Measurements from ENCODE around the gene PDE4B.
A peak's percentile ranks its signal among the peaks of the same experiment; 100 is the strongest.
"Not testable (repeated sequence)": the region's sequence is repeated elsewhere in the genome, so short reads cannot be mapped to it uniquely, and the experiment has no call there.

PDE4B gene

GRCh38 chr1:66069976-66070876 lies 277.5 kb downstream of the PDE4B start:
- DNase-seq, result no peak

- no peak for DNase-seq
These were observed 280.7 kb downstream of the PDE4B start for GRCh38 chr1:66073388-66073787.

- DNase-seq, result no peak
These were observed 281.5 kb downstream of the PDE4B start for GRCh38 chr1:66074147-66074546.

DNA sequence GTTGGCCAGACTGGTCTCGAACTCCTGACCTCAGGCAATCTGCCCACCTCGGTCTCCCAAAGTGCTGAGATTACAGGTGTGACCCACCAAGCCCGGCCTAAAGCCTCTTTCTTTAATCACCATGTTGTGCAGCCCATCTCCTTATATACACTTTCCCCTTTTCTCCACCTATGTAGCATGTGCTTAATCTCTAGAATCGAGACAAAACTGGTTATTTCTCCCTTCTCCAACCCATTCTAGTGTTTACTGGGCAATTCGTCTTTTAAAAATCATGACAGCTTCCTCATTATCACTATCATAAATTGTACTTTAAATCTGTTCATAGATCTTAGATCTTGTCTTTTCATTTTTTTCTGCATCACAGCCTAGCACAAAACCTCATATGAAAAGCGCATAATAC lies 285.7 kb downstream of the PDE4B start:
- no peak for DNase-seq

- DNase-seq, result no peak
These were observed 290.3 kb downstream of the PDE4B start for GRCh38 chr1:66083003-66083402.

DNA sequence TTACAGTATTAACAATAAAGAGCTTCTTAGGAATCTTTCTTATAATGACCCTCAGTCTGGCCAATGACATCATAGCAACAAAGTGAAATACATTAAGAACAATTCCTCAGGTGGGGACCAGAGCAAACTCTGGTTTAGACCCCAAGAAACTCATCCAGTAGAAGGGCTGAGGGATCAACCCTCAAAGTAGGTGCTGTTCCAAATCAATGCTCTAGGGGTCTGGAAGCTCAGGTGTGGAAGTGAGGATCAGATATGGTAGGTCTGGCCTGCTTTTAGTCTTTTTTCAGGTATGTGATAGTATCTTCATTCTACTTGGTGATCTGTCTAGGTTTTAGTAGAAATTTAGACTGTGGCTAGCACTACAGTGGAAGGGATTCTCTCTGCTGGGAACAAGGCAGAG lies 291.7 kb downstream of the PDE4B start:
- no peak for DNase-seq

GRCh38 chr1:66085600-66085999 lies 292.9 kb downstream of the PDE4B start:
- no peak for DNase-seq

GRCh38 chr1:66088787-66089186 lies 296.1 kb downstream of the PDE4B start:
- DNase-seq, result no peak

GRCh38 chr1:66090859-66091457 lies 298.3 kb downstream of the PDE4B start:
- DNase-seq, result no peak

- DNase-seq, result no peak
These were observed 302.5 kb downstream of the PDE4B start for GRCh38 chr1:66095190-66095589.

DNA sequence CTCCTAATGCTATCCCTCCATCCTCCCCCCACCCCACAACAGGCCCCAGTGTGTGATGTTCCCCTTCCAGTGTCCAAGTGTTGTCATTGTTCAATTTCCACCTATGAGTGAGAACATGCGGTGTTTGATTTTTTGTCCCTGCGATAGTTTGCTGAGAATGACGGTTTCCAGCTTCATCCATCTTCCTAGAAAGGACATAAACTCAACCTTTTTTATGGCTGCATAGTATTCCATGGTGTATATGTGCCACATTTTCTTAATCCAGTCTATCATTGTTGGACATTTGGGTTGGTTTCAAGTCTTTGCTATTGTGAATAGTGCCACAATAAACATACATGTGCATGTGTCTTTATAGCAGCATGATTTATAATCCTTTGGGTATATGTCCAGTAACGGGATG lies 308.3 kb downstream of the PDE4B start:
- not testable (repeated sequence) for DNase-seq

DNA sequence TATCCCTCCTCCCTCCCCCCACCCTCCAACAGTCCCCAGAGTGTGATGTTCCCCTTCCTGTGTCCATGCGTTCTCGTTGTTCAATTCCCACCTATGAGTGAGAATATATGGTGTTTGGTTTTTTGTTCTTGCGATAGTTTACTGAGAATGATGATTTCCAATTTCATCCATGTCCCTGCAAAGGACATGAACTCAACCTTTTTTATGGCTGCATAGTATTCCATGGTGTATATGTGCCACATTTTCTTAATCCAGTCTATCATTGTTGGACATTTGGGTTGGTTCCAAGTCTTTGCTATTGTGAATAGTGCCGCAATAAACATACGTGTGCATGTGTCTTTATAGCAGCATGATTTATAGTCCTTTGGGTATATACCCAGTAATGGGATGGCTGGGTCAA lies 311.4 kb downstream of the PDE4B start:
- DNase-seq, result not testable (repeated sequence)

DNA sequence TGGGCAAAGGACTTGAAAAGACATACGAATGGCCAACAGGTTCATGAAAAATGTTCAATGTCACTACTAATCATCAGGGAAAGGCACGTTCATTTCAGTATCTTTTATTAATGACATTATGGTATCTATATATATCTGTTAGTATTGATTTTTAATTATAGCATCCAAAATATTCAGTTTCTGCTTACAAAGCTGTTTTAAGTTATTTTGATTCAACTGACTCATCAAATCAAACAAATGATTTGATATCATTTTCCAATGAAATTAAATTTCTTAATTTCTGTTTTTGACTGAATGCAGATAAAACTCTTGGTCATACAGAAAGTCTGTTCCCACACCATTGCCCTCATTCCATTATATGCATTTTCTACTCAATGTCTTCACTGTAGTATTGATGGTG lies 315.9 kb downstream of the PDE4B start:
- DNase-seq, result no peak

DNA sequence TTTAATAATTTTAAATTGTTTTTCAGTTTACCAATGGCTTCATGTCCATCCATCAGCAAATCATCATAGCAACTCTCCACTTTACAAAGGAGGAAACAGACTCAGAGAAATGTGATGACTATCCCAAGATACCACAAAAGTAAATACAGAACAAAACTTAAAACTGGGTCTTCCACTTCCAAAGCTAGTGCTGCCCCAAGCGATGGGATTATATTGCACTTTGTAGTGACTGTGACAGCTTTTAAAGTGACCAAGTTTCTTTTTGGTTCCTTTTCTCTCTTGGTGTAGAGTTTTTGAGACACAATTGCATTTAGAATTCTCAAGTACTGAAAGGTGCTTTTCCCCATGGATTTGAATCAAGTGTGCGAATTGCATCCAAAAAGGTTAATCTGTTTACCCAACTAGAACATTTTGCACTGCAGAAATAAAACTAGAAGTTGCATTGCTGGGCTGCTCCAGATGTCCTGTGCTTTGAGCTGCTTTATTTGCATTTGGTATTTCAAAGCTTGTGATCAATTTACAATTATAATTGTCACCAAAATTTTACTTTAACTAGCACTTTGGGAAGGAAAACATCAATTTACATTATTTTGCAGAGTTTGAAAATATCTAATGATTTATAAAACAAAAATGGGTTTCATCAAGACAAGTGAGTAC lies 320.2 kb downstream of the PDE4B start:
- DNase-seq, result no peak

DNA sequence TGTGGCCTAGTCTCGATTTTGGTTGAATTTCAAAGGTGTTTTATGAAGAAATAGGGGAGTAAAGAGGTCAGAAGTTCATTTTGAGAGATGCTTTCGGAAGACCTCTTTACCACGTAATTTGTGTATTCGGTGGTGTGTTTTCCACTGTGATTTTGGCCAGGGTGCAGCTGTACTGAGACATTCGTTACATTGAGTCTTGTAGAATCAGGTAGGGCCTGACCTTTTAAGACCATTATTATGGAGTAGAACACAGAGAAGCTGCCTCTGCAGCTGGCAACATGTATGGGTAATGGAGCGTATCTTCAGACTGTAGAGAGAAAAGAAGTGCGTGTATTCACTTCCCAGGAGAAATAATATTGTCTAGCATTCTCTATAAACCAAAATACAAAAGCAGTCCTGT lies 326.5 kb downstream of the PDE4B start:
- peak; percentile 7 for DNase-seq

DNA sequence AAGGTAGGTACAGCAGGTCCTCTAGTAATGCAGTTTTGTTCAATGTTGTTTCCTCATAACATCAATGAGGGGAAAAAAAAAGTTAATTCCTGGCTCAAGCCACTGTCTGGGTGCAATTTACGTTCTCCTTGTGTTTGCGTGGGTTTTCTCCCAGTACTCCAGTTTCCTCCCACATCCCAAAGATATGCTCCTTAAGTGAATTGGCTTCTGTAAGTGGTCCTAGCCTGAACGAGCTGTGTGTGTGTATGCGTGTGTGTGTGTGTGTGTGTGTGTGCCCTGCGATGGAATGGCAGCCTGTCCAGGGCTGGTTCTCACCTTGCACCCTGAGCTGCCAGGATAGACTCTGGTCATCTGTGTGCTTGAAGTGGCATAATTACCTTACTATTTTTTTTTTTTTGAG lies 332.0 kb downstream of the PDE4B start:
- no peak for DNase-seq

DNA sequence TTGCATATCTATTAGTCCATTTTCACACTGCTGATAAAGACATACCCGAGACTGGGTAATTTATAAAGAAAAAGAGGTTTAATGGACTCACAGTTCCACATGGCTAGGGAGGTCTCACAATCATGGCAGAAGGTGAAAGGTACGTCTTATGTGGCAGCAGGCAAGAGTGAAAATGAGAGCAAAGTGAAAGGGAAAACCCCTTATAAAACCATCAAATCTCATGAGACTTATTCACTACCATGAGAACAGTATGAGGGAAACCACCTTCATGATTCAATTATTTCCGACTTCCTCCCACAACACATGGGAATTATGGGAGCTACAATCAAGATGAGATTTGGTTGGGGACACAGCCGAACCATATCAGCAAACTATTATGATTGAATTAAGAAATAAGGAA lies 335.9 kb downstream of the PDE4B start:
- not testable (repeated sequence) for DNase-seq

GRCh38 chr1:66132324-66132723 lies 339.6 kb downstream of the PDE4B start:
- no peak for DNase-seq

GRCh38 chr1:66134004-66134403 lies 341.3 kb downstream of the PDE4B start:
- no peak for DNase-seq

GRCh38 chr1:66135161-66135560 lies 342.5 kb downstream of the PDE4B start:
- DNase-seq, result no peak

- not testable (repeated sequence) for DNase-seq
These were observed 343.7 kb downstream of the PDE4B start for GRCh38 chr1:66136423-66136822.

GRCh38 chr1:66137235-66137634 lies 344.5 kb downstream of the PDE4B start:
- DNase-seq, result no peak

- no peak for DNase-seq
These were observed 345.9 kb downstream of the PDE4B start for GRCh38 chr1:66138613-66139012.

GRCh38 chr1:66140072-66140471 lies 347.4 kb downstream of the PDE4B start:
- DNase-seq, result no peak
